Endothelial cell (in vitro differentiated cells): Measurements from ENCODE around the gene PRELP. TPM values are rescaled to one million over a fixed set of nuclear protein-coding genes. Genes with fewer than 3 reads are reported as not detected.

Experiments
- DNase-seq: peaks from one replicate; pipeline ENCODE4 v3.0.0; 2021; ENCODE audit warnings: low spot score
- H3K27ac Mint-ChIP-seq: one replicate; pipeline ENCODE4 v1.8.0; 2021; ENCODE audit warnings: mixed read lengths, inconsistent platforms; ENCODE audit not compliant: unreplicated experiment
- H3K27me3 Mint-ChIP-seq: one replicate; pipeline ENCODE4 v1.8.0; 2021; ENCODE audit warnings: mild to moderate bottlenecking, moderate library complexity, mixed read lengths, inconsistent platforms; ENCODE audit not compliant: unreplicated experiment
- H3K36me3 Mint-ChIP-seq: one replicate; pipeline ENCODE4 v1.8.0; 2021; ENCODE audit warnings: mild to moderate bottlenecking, low read depth, mixed read lengths, inconsistent platforms; ENCODE audit not compliant: unreplicated experiment
- H3K4me1 Mint-ChIP-seq: one replicate; pipeline ENCODE4 v1.8.0; 2021; ENCODE audit warnings: mild to moderate bottlenecking, mixed read lengths, inconsistent platforms; ENCODE audit not compliant: unreplicated experiment
- H3K4me3 Mint-ChIP-seq: one replicate; pipeline ENCODE4 v1.8.0; 2021; ENCODE audit warnings: mild to moderate bottlenecking, mixed read lengths, inconsistent platforms; ENCODE audit not compliant: unreplicated experiment
- H3K9me3 Mint-ChIP-seq: one replicate; pipeline ENCODE4 v1.8.0; 2021; ENCODE audit warnings: mixed read lengths, inconsistent platforms; ENCODE audit not compliant: unreplicated experiment
- CTCF ChIP-seq: fragments of 200-600 bp; sonication (generic); IDR thresholded peaks from one replicate; pipeline ENCODE4 v1.5.0; 2021; ENCODE audit warnings: antibody characterized with exemption; ENCODE audit not compliant: unreplicated experiment
- total RNA-seq: library from RNA; stranded (reverse); fragmentation: NEBNext Ultra II Directional; extraction: Animal tissue kit (Norgen Biotek cat#: 25700); gene quantifications from one replicate; pipeline ENCODE4 v1.2.1, GENCODE V29; 2021; ENCODE audit not compliant: unreplicated experiment

PRELP gene
- total RNA-seq, 1 donor from 2014 or later: 0.13 TPM

- Mint-ChIP-seq H3K27me3 (peaks cover 6% of the 10 kb centered on the region), H3K36me3 (peaks cover 3% of the 10 kb centered on the region), H3K27ac (no peak overlapping the region), H3K4me3 (no peak overlapping the region), H3K4me1 (peaks cover 10% of the 10 kb centered on the region), H3K9me3 (no peaks in the 10 kb centered on the region)
- DNase-seq: no peak
- no peak for TF ChIP-seq CTCF
These were observed 4.0 kb downstream of the PRELP start for GRCh38 chr1:203479646-203480045.

- Mint-ChIP-seq H3K27me3 (peaks cover 6% of the 10 kb centered on the region), H3K9me3 (no peaks in the 10 kb centered on the region), H3K27ac (no peak overlapping the region), H3K36me3 (peaks cover 3% of the 10 kb centered on the region), H3K4me3 (no peak overlapping the region), H3K4me1 (peaks cover 10% of the 10 kb centered on the region)
- TF ChIP-seq CTCF: no peak
- DNase-seq: no peak
These were observed 4.5 kb downstream of the PRELP start for GRCh38 chr1:203480084-203480483.

- Mint-ChIP-seq H3K4me3 (no peak overlapping the region), H3K4me1 (peaks cover 13% of the 10 kb centered on the region), H3K27me3 (peaks cover 6% of the 10 kb centered on the region), H3K9me3 (no peaks in the 10 kb centered on the region), H3K27ac (no peak overlapping the region), H3K36me3 (peaks cover 3% of the 10 kb centered on the region)
- DNase-seq: no peak
- TF ChIP-seq CTCF: no peak
These were observed 5.0 kb downstream of the PRELP start for GRCh38 chr1:203480525-203481084.

GRCh38 chr1:203481196-203481595, 5.6 kb downstream of the PRELP start:
- Mint-ChIP-seq H3K27ac (no peak overlapping the region), H3K36me3 (peaks cover 3% of the 10 kb centered on the region), H3K27me3 (peaks cover 6% of the 10 kb centered on the region), H3K4me1 (peaks cover 13% of the 10 kb centered on the region), H3K9me3 (no peaks in the 10 kb centered on the region), H3K4me3 (no peak overlapping the region)
- TF ChIP-seq CTCF: no peak
- DNase-seq: no peak

- Mint-ChIP-seq H3K4me1 (peaks cover 18% of the 10 kb centered on the region), H3K27ac (no peak overlapping the region), H3K9me3 (no peaks in the 10 kb centered on the region), H3K4me3 (no peak overlapping the region), H3K36me3 (no peaks in the 10 kb centered on the region), H3K27me3 (peaks cover 2% of the 10 kb centered on the region)
- no peak for TF ChIP-seq CTCF
- no peak for DNase-seq
These were observed 11.2 kb downstream of the PRELP start for GRCh38 chr1:203486618-203487370.
